Measurements from ENCODE around the gene FRMD8.
A peak's percentile ranks its signal among the peaks of the same experiment; 100 is the strongest.

FRMD8 gene, protein sequence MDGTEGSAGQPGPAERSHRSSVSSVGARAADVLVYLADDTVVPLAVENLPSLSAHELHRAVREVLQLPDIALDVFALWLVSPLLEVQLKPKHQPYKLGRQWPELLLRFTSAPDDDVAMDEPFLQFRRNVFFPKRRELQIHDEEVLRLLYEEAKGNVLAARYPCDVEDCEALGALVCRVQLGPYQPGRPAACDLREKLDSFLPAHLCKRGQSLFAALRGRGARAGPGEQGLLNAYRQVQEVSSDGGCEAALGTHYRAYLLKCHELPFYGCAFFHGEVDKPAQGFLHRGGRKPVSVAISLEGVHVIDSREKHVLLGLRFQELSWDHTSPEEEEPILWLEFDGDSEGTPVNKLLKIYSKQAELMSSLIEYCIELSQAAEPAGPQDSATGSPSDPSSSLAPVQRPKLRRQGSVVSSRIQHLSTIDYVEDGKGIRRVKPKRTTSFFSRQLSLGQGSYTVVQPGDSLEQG

GRCh38 chr11:65386307-65387140 lies at the start of gene FRMD8:
Gene FRMD8 (plus strand): TSS chr11:65386637. CDS start chr11:65387037, 400 bp downstream.
- DNase-seq: peak; percentile 43

- no peak for DNase-seq
Measured at GRCh38 chr11:65338676-65339075, 47.8 kb upstream of the FRMD8 start.

DNA sequence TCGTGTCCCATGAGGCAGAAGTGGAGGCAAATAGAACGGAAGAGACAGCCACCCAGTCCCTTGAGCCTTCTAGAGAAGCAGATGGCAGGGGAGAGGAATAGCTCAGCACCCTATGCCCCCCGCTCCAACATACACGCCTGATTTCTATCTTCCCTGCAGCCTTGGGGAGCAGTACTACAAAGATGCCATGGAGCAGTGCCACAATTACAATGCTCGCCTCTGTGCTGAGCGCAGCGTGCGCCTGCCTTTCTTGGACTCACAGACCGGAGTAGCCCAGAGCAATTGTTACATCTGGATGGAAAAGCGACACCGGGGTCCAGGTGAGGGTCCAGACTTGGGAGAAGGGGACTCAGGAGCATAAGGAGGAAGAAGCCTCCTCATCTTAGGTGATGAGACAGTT lies 46.2 kb upstream of the FRMD8 start:
- no peak for DNase-seq

DNA sequence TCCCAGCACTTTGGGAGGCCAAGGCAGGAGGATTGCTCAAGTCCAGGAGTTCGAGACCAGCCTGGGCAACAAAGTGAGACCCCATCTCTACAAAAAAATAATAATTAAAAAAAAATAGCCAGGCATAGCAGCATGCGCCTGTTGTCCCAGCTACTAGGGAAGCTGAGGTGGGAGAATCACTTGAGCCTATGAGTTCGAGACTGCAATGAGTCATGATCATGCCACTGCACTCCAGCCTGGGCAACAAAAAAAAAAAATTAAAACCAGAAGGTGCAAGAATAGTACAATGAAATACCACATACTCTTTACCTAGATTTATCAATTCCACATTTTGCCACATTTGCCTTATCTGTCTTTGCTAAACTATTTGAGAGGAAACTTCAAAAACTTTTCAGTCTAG lies 44.6 kb upstream of the FRMD8 start:
- no peak for DNase-seq

DNA sequence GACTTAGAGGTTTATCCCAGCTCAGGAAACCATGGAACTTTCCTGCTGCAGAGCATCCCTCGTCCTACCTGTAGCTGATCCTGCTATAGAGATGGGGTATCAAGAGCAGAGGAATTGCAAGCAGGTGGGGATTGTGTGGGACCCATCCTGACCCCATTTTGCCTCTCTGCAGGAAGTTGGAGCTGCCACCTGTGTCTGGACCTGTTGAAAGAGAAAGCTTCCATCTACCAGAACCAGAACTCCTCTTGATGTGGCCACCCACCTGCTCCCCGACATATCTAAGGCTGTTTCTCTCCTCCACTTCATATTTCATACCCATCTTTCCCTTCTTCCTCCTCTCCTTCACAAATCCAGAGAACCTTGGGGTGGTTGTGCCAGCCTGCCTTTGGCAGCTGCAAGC lies 34.9 kb upstream of the FRMD8 start:
- no peak for DNase-seq

- DNase-seq: no peak
Measured at GRCh38 chr11:65352783-65353182, 33.7 kb upstream of the FRMD8 start.

- no peak for DNase-seq
Measured at GRCh38 chr11:65353376-65353775, 33.1 kb upstream of the FRMD8 start.

- no peak for DNase-seq
Measured at GRCh38 chr11:65353900-65354264, 32.6 kb upstream of the FRMD8 start.

DNA sequence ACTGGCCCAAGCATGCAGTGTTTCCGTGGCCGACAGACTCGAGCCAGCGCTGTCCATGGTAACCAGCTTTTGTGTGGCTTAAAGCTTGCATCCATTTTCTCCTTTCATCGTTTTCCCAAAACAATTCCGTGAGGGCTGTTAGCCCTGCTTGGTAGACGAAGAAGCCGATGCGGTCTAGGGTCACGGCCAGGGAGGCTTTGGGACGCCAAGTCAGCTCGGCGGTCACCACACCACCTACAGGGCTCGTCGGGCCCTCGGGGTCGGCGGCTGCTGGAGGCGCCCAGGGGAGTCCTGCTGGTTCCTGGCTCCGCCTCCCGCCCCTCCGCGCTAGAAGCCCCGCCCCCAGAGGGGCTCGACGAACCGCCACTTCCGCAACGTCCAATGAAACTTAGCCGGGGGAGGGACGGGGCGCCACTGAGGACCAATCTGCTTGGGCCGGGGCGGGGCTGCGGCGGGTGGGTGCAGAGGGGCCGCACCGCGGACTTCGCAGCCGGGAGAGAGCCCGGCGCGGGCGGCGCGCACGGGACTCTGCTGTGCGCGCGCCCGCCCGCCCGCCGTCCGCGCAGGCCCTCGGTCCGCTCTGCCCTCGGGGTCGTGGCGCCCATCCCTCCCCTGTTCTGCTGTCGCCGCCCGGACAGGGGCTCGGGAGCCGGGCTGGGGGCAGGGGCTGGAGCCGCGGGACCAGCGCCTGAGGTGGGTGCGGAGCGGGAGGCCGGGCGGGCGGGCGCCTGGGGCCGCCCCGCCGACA lies 32.0 kb upstream of the FRMD8 start, which contains the start of gene TIGD3:
Gene TIGD3, plus strand, starts transcription at position 487 of the 748 bp plus-strand sequence. CDS start 1,058 bp downstream, outside the sequence.
- peak; percentile 84 for DNase-seq

DNA sequence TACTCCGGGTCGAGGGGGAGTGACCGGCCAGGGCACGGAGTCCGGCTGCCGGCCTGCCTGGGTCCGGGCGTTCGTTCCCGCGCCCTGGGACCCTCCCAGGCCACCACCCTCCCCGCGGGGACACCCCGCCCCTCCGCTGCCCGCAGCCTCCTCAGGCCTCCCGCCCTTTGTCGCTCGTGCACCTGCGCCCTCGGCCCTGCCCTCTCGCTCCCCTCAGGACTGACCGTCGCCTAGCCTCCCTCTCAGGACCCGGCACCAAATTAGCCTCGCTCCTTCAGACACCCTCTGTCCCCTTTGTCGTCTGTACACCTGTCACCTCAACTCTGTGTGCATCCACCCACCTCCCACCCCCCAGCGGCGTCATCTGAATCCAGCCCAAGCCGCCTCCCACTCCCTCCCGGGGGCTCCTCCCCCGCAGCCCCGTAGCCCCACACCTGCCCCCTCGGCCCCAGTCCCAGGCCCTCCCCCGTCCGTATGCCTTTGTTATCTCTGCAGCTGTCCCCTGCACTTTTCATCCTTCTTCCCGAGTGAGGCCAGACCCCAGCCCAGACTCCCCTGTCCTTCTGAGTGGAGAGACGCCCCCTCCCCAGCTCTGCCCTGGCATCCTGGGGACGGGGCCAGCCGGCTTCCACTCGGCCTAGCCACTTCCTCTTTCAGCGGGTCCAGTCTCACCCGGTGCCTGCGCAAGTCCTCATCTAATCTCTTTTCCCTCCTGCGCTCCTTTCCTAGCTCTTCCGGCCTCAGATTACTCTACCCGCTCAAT lies 31.2 kb upstream of the FRMD8 start:
- peak; percentile 57 for DNase-seq

DNA sequence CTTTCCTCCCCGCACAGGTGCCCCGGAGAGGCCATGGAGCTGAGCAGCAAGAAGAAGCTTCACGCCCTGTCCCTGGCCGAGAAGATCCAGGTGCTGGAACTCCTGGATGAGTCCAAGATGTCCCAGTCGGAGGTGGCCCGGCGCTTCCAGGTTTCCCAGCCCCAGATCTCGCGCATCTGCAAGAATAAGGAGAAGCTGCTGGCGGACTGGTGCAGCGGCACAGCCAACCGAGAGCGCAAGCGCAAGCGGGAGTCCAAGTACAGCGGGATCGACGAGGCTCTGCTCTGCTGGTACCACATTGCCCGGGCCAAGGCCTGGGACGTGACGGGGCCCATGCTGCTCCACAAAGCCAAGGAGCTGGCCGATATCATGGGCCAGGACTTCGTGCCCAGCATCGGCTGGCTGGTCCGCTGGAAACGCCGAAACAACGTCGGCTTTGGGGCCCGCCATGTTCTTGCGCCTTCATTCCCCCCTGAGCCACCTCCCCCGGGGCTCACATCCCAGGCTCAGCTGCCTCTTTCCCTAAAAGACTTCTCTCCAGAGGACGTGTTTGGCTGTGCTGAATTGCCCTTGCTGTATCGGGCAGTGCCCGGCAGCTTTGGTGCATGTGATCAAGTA lies 30.6 kb upstream of the FRMD8 start:
- no peak for DNase-seq

DNA sequence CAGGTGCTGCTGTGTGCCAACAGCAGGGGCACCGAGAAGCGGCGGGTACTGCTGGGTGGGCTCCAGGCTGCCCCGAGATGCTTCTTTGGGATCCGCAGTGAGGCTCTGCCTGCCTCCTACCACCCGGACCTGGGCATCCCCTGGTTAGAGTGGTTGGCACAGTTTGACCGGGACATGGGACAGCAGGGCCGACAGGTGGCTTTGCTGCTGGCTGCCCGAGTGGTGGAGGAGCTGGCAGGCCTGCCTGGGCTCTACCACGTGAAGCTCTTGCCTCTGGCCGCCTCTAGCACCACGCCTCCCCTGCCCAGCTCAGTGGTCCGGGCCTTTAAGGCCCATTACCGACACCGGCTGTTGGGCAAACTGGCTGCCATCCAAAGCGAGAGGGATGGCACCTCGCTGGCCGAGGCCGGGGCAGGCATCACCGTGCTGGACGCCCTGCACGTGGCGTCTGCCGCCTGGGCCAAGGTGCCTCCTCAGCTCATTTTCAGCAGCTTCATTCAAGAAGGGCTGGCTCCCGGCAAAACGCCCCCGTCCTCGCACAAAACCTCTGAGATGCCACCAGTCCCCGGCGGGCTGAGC lies 30.0 kb upstream of the FRMD8 start:
- DNase-seq: no peak

- DNase-seq: no peak
Measured at GRCh38 chr11:65357856-65358356, 28.5 kb upstream of the FRMD8 start.

GRCh38 chr11:65362320-65362931 lies 24.0 kb upstream of the FRMD8 start:
- no peak for DNase-seq

DNA sequence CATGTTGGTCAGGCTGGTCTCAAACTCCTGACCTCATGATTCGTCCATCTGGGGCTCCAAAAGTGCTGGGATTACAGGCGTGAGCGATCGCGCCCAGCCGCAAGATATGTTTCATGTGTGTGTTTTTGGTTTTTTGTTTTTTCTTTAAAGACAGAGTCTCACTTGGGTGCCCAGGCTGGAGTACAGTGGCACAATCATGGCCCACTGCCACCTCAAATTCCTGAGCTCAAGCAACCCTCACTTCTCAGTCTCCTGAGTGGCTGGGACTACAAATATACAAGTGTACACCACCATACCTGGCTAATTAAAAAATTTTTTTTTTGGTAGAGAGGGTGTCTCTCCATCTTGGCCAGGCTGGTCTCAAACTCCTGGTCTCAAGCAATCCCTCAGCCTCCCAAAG lies 23.5 kb upstream of the FRMD8 start:
- no peak for DNase-seq

DNA sequence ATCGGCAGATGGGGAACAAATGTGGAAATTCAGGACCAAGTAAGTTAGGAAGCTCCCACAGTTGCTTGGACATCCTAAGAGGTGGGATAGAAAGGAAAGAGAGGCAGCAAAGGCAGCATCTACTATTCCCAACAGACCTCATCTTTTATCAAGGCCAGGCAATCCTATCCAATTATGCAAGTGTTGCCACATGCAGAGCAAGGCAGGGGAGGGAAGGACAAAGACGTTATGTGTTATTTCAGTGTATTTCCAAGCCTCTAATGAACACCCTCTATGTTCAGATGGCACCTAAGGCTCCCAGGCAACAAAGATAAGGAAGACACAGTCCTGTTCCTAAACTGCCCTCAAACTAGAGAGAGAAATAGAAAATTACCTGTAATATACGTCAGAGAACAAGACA lies 22.7 kb upstream of the FRMD8 start:
- DNase-seq: no peak

GRCh38 chr11:65366340-65366773 lies 20.1 kb upstream of the FRMD8 start:
- peak; percentile 80 for DNase-seq

- DNase-seq: no peak
Measured at GRCh38 chr11:65370659-65371049, 15.8 kb upstream of the FRMD8 start.

DNA sequence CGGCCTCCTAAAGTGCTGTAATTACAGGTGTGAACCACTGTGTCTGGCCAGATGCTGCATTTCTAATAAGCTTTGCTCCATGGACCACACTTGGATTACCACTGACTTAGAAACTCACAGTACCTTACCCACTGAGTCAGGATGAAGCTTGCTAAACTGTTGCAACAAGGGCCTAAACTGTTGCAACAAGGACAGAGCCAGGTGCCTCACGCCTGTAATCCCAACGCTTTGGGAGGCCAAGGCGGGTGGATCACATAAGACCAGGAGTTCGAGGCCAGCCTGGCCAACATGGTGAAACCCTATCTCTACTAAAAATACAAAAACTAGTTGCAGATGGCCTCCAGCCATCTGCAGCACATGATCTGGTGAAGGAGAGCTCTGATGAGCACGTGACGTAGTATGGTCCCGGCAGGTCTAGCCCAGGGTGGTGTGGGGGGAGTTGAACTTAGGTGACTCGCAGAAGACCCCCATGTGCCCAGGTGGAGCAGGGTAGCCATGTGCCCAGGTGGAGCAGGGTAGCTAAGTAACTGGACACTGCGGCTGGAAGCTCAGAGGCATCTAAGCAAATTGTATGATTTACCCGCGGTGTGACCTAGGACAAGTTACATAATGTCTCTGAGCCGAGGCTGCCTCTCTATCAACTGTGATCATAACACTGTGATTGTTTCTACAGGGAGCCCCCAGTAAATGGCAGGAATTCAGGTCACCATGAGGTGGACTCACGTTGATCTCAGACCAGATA lies 12.4 kb upstream of the FRMD8 start:
- DNase-seq: no peak

DNA sequence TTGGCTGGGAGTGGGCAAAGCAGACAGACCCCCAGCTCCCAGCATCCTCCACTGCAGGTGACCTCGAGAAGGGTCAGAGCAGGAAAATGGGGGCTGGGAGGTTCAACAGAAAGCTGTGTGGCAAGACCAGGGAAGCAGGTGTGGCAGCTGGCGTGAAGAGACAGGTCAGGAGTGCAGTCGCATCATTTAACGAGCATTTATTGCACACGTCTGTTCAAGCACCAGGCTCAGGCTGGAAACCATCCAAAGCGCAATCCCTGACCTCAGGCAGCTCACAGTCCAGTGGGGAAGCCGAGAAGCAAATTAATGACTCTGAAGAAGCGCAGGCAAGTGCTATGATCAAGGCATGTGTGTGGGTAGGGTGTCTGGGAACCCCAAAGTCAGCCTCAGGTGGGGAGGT lies 11.4 kb upstream of the FRMD8 start:
- DNase-seq: no peak

All from NCI-H2029 treated with DMSO at 0.1 percent for 48 hours (cell line).